CD14-positive monocyte (primary cell): ENCODE measurements around the gene TSPEAR. TPM values are rescaled to one million over a fixed set of nuclear protein-coding genes. Genes with fewer than 3 reads are reported as not detected.

Experiments used
- DNase-seq, 3 donors: peaks; one replicate each; pipeline ENCODE4 v3.0.0-alpha.2; 2011 to 2022
- H2AFZ ChIP-seq: 2 replicates; pipeline ENCODE4 v1.6.0; 2012; ENCODE audit warnings: mild to moderate bottlenecking, low read depth, low read length, inconsistent platforms; ENCODE audit not compliant: insufficient read depth, poor library complexity, severe bottlenecking
- H3K27ac ChIP-seq, 2 donors: 1 replicate in 1 of 2; 2 replicates in 1 of 2; pipeline ENCODE4 v1.5.1; 2012 to 2013; ENCODE audit warnings: low read length in 2 of 2, control low read depth in 1 of 2, inconsistent platforms in 1 of 2, low read depth in 1 of 2, mild to moderate bottlenecking in 1 of 2
- H3K27me3 ChIP-seq, 2 donors: one replicate each; pipeline versions ENCODE4 v1.6.0 to v1.6.1; 2011 to 2013; ENCODE audit warnings: low read length in 2 of 2; ENCODE audit not compliant: control insufficient read depth in 2 of 2, insufficient read depth in 2 of 2
- H3K36me3 ChIP-seq, 2 donors: replicated peaks in 1 of 2; 1 replicate in 1 of 2; 2 replicates in 1 of 2; pipeline versions ENCODE4 v1.5.1 to v1.6.1; 2012 to 2013; ENCODE audit warnings: low read length in 2 of 2, control low read depth in 1 of 2, inconsistent platforms in 1 of 2, mild to moderate bottlenecking in 1 of 2; ENCODE audit not compliant: insufficient read depth in 2 of 2, control insufficient read depth in 1 of 2
- H3K4me1 ChIP-seq, 2 donors: 1 replicate in 1 of 2; 2 replicates in 1 of 2; pipeline versions ENCODE4 v1.5.1 to v1.6.1; 2012 to 2013; ENCODE audit warnings: low read length in 2 of 2, control low read depth in 1 of 2, inconsistent platforms in 1 of 2, mild to moderate bottlenecking in 1 of 2, moderate library complexity in 1 of 2; ENCODE audit not compliant: insufficient read depth in 2 of 2, control insufficient read depth in 1 of 2
- H3K4me2 ChIP-seq: replicated peaks from 2 replicates; pipeline ENCODE3; 2012; ENCODE audit warnings: low read length, moderate library complexity, mild to moderate bottlenecking; ENCODE audit not compliant: poor library complexity, severe bottlenecking; ENCODE audit errors: extremely low read depth
- H3K4me3 ChIP-seq, 3 experiments: fragments of 200-600 bp in 1 of 3; sonication (generic) in 1 of 3; replicated peaks in 1 of 3; 1 replicate in 2 of 3; 2 replicates in 1 of 3; pipeline ENCODE4 v1.5.1; 2011 to 2013; ENCODE audit warnings: low read length in 3 of 3, mild to moderate bottlenecking in 3 of 3, control low read depth in 2 of 3, low read depth in 2 of 3, inconsistent platforms in 1 of 3, moderate library complexity in 1 of 3
- H3K79me2 ChIP-seq: 2 replicates; pipeline ENCODE4 v1.6.0; 2012; ENCODE audit warnings: mild to moderate bottlenecking, control low read depth, inconsistent platforms, low read length, moderate library complexity; ENCODE audit not compliant: insufficient read depth
- H3K9ac ChIP-seq: 2 replicates; pipeline ENCODE4 v1.6.0; 2017; ENCODE audit warnings: low read length, mild to moderate bottlenecking; ENCODE audit not compliant: insufficient read depth, poor library complexity, severe bottlenecking
- H3K9me3 ChIP-seq, 2 donors: replicated peaks in 1 of 2; 1 replicate in 1 of 2; 2 replicates in 1 of 2; pipeline versions ENCODE4 v1.5.1 to v1.6.1; 2012 to 2013; ENCODE audit warnings: low read length in 2 of 2, control low read depth in 1 of 2; ENCODE audit not compliant: control insufficient read depth in 1 of 2, insufficient read depth in 1 of 2
- H4K20me1 ChIP-seq: 2 replicates; pipeline ENCODE4 v1.6.0; 2012; ENCODE audit warnings: mild to moderate bottlenecking, low read length, control low read depth, moderate library complexity; ENCODE audit not compliant: insufficient read depth
- H3K27ac Mint-ChIP-seq, 7 donors: one replicate each; pipeline ENCODE4 v1.8.0; 2020; ENCODE audit warnings: mild to moderate bottlenecking in 7 of 7, mixed read lengths in 7 of 7, moderate library complexity in 6 of 7, inconsistent platforms in 2 of 7
- H3K27me3 Mint-ChIP-seq, 3 donors: one replicate each; pipeline ENCODE4 v1.8.0; 2021 to 2022; ENCODE audit warnings: low read depth in 3 of 3, mild to moderate bottlenecking in 3 of 3, mixed read lengths in 3 of 3, moderate library complexity in 3 of 3, inconsistent platforms in 1 of 3
- H3K36me3 Mint-ChIP-seq, 2 donors: one replicate each; pipeline ENCODE4 v1.8.0; 2020; ENCODE audit warnings: mixed read lengths in 2 of 2, inconsistent platforms in 1 of 2, mild to moderate bottlenecking in 1 of 2
- H3K4me1 Mint-ChIP-seq: one replicate; pipeline ENCODE4 v1.8.0; 2020; ENCODE audit warnings: mild to moderate bottlenecking, mixed read lengths
- H3K4me3 Mint-ChIP-seq, 2 donors: one replicate each; pipeline ENCODE4 v1.8.0; 2020; ENCODE audit warnings: mild to moderate bottlenecking in 2 of 2, mixed read lengths in 2 of 2, moderate library complexity in 1 of 2
- H3K9me3 Mint-ChIP-seq, 7 donors: one replicate each; pipeline ENCODE4 v1.8.0; 2020 to 2022; ENCODE audit warnings: mixed read lengths in 7 of 7, mild to moderate bottlenecking in 6 of 7, moderate library complexity in 6 of 7, inconsistent platforms in 2 of 7
- WGBS: methylation state at CpG from one replicate; pipeline ENCODE4 v1.1.5; 2013; ENCODE audit warnings: missing lambda C conversion rate; ENCODE audit not compliant: insufficient coverage; 5-methylcytosine and 5-hydroxymethylcytosine counted together
- intact Hi-C, 2 donors: fragments of 100-400 bp; cut with micrococcal nuclease; formaldehyde crosslinking; loops; one replicate each; pipeline versions ENCODE4 v1.15.0 to v1.15.1; 2023
- polyA plus RNA-seq, 3 donors: library from polyadenylated mRNA; depleted of rRNA in 1 of 3; unstranded in 2 of 3; stranded (reverse) in 1 of 3; fragments of 300-500 nt in 2 of 3; fragments of >200 nt in 1 of 3; fragmentation: Illumina TruSeq in 2 of 3; gene quantifications; 1 replicate in 2 of 3; 2 replicates in 1 of 3; pipeline ENCODE4 v1.2.3, GENCODE V29; 2012 to 2021
- TF ChIP-seq, protein P1 (sequence below): fragments of 200-600 bp; IDR thresholded peaks from one replicate; pipeline ENCODE4 v1.8.0; 2022; ENCODE audit warnings: antibody characterized with exemption, mild to moderate bottlenecking

TSPEAR gene
- polyA plus RNA-seq, 3 donors, result not detected

DNA sequence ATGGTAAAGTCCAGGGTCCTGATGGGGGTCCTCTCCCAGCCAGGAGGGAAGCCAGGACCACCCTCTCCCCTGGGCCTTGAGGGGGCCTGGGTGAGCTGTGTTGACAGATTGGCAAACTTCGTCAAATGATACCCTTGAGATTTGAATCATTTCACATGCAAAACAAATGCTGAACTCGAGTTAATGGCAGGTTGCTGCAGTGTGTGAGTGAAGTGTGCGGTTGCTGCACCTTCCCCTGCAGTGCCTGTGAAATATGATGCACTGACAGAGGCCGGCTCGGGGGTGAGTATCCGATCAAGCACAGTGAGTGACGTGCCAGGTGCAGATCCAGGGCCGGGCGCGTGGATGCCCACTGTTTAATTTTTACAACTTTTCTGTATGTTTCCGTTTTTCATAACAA is 23.7 kb downstream of the TSPEAR start:
- TF ChIP-seq, protein P1, sequence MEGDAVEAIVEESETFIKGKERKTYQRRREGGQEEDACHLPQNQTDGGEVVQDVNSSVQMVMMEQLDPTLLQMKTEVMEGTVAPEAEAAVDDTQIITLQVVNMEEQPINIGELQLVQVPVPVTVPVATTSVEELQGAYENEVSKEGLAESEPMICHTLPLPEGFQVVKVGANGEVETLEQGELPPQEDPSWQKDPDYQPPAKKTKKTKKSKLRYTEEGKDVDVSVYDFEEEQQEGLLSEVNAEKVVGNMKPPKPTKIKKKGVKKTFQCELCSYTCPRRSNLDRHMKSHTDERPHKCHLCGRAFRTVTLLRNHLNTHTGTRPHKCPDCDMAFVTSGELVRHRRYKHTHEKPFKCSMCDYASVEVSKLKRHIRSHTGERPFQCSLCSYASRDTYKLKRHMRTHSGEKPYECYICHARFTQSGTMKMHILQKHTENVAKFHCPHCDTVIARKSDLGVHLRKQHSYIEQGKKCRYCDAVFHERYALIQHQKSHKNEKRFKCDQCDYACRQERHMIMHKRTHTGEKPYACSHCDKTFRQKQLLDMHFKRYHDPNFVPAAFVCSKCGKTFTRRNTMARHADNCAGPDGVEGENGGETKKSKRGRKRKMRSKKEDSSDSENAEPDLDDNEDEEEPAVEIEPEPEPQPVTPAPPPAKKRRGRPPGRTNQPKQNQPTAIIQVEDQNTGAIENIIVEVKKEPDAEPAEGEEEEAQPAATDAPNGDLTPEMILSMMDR, result no peak
- Mint-ChIP-seq H3K4me1 (no peaks in the 10 kb centered on the region), H3K27ac (no peak overlapping the region), H3K9me3 (peaks cover 0 to 10% (median 6%) of the 10 kb centered on the region in 7 donors), H3K4me3 (no peak overlapping the region), H3K36me3 (no peaks in the 10 kb centered on the region), H3K27me3 (peaks cover 6 to 29% (median 19%) of the 10 kb centered on the region in 3 donors)
- Histone ChIP-seq H3K4me3 (no peak overlapping the region), H4K20me1 (no peaks in the 10 kb centered on the region), H3K4me2 (no peak overlapping the region), H3K27me3 (peaks cover 0 to 3% of the 10 kb centered on the region in 2 donors), H3K79me2 (no peaks in the 10 kb centered on the region), H3K9ac (no peak overlapping the region), H3K9me3 (peaks cover 0 to 5% of the 10 kb centered on the region in 2 donors), H2AFZ (no peak overlapping the region), H3K27ac (no peak overlapping the region), H3K4me1 (no peaks in the 10 kb centered on the region), H3K36me3 (no peaks in the 10 kb centered on the region)
- intact Hi-C loops, result no loop called here
- DNase-seq, result no peak
- 98% methylated on average over 8 of the region's 11 CpGs for WGBS

DNA sequence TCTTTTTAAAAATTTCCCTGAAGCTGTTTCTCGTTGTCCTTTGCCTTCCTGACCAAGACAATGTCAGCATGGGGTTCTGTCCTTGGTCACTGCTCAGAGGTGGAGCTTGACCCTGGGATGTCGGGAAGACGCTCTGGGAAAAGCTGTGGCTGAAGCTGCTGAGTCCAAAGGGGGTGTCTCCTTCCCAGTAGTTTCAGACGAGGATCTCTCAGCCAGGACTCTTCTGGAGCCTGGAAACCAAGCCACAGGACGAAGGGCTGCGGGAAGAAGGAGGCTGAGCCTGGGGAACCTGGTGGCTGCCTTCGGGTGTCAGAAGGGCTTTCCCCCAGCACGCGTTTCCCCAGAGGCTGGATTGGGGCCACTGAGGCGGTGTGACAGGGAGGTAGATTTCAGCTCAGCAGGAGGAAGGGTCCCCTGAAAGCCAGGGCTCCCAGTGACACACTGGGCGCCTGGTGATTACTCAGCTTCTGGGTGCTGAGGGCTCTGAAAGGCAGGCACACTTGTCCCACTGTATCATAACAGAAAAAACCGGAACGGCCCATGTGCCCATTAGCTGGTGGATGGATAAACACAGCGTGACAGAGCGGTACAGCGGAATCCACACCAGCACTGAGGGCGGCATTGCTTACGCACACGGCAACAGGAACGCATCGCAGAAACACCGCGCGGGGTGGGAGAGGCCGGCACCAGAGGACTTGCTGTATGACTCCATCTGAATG is 24.4 kb downstream of the TSPEAR start:
- H4K20me1 ChIP-seq, result no peaks in the 10 kb centered on the region
- H3K4me3 ChIP-seq, result no peak overlapping the region
- TF ChIP-seq, protein P1, result no peak
- no peak overlapping the region for H3K27ac ChIP-seq
- no peaks in the 10 kb centered on the region for H3K36me3 ChIP-seq
- H3K4me1 Mint-ChIP-seq, result no peaks in the 10 kb centered on the region
- H3K9me3 ChIP-seq, result no peaks in the 10 kb centered on the region
- intact Hi-C loops, result no loop called here
- no peaks in the 10 kb centered on the region for H3K36me3 Mint-ChIP-seq
- H3K9ac ChIP-seq, result no peak overlapping the region
- H2AFZ ChIP-seq, result no peak overlapping the region
- no peaks in the 10 kb centered on the region for H3K79me2 ChIP-seq
- H3K27ac Mint-ChIP-seq, result no peak overlapping the region
- H3K27me3 Mint-ChIP-seq, result peaks cover 10 to 27% (median 19%) of the 10 kb centered on the region in 3 donors
- DNase-seq, result no peak
- H3K4me1 ChIP-seq, result no peaks in the 10 kb centered on the region
- no peak overlapping the region for H3K4me2 ChIP-seq
- WGBS, result 90% methylated on average over 22 of the region's 25 CpGs
- H3K27me3 ChIP-seq, result no peaks in the 10 kb centered on the region
- no peak overlapping the region for H3K4me3 Mint-ChIP-seq
- peaks cover 0 to 4% (median 1%) of the 10 kb centered on the region in 7 donors for H3K9me3 Mint-ChIP-seq
